Endothelial cell (in vitro differentiated cells): ENCODE data around the gene RBM26. TPM values are rescaled to one million over a fixed set of nuclear protein-coding genes. Genes with fewer than 3 reads are reported as not detected.

Experiments
- DNase-seq: peaks from one replicate; pipeline ENCODE4 v3.0.0; 2021; ENCODE audit warnings: low spot score
- H3K27ac Mint-ChIP-seq: one replicate; pipeline ENCODE4 v1.8.0; 2021; ENCODE audit warnings: mixed read lengths, inconsistent platforms; ENCODE audit not compliant: unreplicated experiment
- H3K27me3 Mint-ChIP-seq: one replicate; pipeline ENCODE4 v1.8.0; 2021; ENCODE audit warnings: mild to moderate bottlenecking, moderate library complexity, mixed read lengths, inconsistent platforms; ENCODE audit not compliant: unreplicated experiment
- H3K36me3 Mint-ChIP-seq: one replicate; pipeline ENCODE4 v1.8.0; 2021; ENCODE audit warnings: mild to moderate bottlenecking, low read depth, mixed read lengths, inconsistent platforms; ENCODE audit not compliant: unreplicated experiment
- H3K4me1 Mint-ChIP-seq: one replicate; pipeline ENCODE4 v1.8.0; 2021; ENCODE audit warnings: mild to moderate bottlenecking, mixed read lengths, inconsistent platforms; ENCODE audit not compliant: unreplicated experiment
- H3K4me3 Mint-ChIP-seq: one replicate; pipeline ENCODE4 v1.8.0; 2021; ENCODE audit warnings: mild to moderate bottlenecking, mixed read lengths, inconsistent platforms; ENCODE audit not compliant: unreplicated experiment
- H3K9me3 Mint-ChIP-seq: one replicate; pipeline ENCODE4 v1.8.0; 2021; ENCODE audit warnings: mixed read lengths, inconsistent platforms; ENCODE audit not compliant: unreplicated experiment
- CTCF ChIP-seq: fragments of 200-600 bp; sonication (generic); IDR thresholded peaks from one replicate; pipeline ENCODE4 v1.5.0; 2021; ENCODE audit warnings: antibody characterized with exemption; ENCODE audit not compliant: unreplicated experiment
- total RNA-seq: library from RNA; stranded (reverse); fragmentation: NEBNext Ultra II Directional; extraction: Animal tissue kit (Norgen Biotek cat#: 25700); gene quantifications from one replicate; pipeline ENCODE4 v1.2.1, GENCODE V29; 2021; ENCODE audit not compliant: unreplicated experiment

RBM26 gene
- total RNA-seq, 1 donor from 2014 or later = 49.5 TPM

- Mint-ChIP-seq H3K9me3 (no peaks in the 10 kb centered on the region), H3K4me3 (no peak overlapping the region), H3K4me1 (peaks cover 19% of the 10 kb centered on the region), H3K36me3 (no peaks in the 10 kb centered on the region), H3K27ac (no peak overlapping the region), H3K27me3 (no peaks in the 10 kb centered on the region)
- TF ChIP-seq CTCF = no peak
- DNase-seq = no peak
These were observed 4.6 kb downstream of the RBM26 start for GRCh38 chr13:79401259-79402070.

GRCh38 chr13:79398915-79399314, 7.1 kb downstream of the RBM26 start:
- H3K4me3 Mint-ChIP-seq = no peak overlapping the region
- peaks cover 12% of the 10 kb centered on the region for H3K36me3 Mint-ChIP-seq

DNA sequence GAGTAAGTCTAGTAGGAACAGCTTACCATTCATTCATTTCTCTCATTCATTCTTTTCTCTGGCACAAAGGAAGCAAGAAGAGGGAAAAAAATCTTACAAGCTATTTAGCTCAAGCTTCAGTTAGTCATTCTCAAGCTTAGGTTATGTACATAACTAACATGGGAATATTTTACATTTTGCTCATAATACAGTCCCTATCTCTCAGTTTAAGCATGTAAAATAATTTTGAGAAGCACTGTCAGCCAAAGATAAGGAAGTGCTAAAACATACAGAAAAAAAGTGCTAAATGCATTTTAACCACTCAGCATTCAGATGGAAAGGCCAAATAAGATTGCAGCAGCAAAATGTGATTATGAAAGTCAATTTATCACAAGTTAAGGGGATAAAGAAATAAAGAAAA, 7.9 kb downstream of the RBM26 start:
- no peak for TF ChIP-seq CTCF
- Mint-ChIP-seq H3K4me1 (peaks cover 34% of the 10 kb centered on the region), H3K27ac (no peak overlapping the region)

More at GRCh38 chr13:79398915-79399314, 7.1 kb downstream of the RBM26 start:
- TF ChIP-seq CTCF = no peak
- Mint-ChIP-seq H3K9me3 (no peaks in the 10 kb centered on the region), H3K27ac (no peak overlapping the region), H3K4me1 (peaks cover 27% of the 10 kb centered on the region), H3K27me3 (no peaks in the 10 kb centered on the region)
- no peak for DNase-seq

DNA sequence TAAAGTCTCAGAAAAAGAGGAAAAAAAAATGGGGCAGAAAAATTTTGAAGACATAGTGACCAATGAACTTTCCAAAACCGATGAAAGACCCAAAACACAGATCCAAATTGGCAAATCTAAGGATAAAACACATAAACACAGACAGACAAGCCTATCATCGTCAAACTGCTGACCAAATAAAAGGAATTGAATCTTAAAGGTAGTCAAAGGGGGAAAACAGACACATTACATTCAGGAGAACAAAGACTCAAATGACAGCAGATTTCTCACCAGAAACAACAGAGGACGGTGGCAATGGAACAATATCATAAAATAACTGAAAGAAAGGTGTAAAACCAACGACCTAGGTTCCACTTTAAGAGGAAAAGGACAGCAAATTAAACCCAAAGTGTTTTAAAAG, 10.2 kb downstream of the RBM26 start:
- H3K4me1 Mint-ChIP-seq = peaks cover 22% of the 10 kb centered on the region
- H3K9me3 Mint-ChIP-seq = no peaks in the 10 kb centered on the region
- TF ChIP-seq CTCF = no peak
- peaks cover 12% of the 10 kb centered on the region for H3K36me3 Mint-ChIP-seq
- no peak overlapping the region for H3K4me3 Mint-ChIP-seq
- DNase-seq = no peak
- no peaks in the 10 kb centered on the region for H3K27me3 Mint-ChIP-seq
- H3K27ac Mint-ChIP-seq = no peak overlapping the region

More for the DNA sequence above, 7.9 kb downstream of the RBM26 start:
- Mint-ChIP-seq H3K27me3 (no peaks in the 10 kb centered on the region), H3K36me3 (peaks cover 12% of the 10 kb centered on the region), H3K4me3 (no peak overlapping the region), H3K9me3 (no peaks in the 10 kb centered on the region)
- DNase-seq = no peak

DNA sequence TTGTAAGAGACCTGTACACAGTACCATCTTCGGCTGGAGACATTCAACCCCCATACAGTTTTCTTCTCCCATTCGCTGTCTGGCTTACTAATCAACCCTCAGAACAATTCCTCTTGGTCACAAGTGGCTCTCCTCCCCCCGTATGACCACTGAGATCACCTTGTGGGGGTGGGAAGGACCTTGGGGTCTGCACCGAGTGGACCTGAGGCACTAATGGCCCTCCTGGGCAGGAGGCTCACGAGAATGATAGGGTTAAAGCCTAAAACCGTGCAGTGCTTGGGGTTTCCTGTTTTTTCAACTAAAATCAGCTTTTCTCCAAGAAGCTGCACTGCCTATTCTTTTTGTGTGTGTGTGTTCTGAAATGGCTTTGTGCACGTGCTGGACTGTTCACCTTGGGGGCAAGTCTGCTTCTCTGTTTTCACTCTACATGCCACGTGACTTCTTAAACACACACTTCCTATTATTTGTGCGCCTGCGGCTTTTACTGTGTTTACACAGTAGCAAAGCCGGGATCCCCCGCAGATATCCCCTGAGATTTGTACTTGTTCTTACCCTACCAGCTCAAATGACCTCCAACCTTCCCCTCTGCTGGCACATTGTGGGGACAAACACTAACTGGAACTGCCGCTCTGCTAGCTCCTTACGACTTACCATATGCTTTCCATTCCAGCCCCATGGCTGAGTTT, 12.3 kb downstream of the RBM26 start:
- Mint-ChIP-seq H3K27me3 (no peaks in the 10 kb centered on the region), H3K36me3 (peaks cover 12% of the 10 kb centered on the region), H3K9me3 (no peaks in the 10 kb centered on the region), H3K4me1 (peaks cover 22% of the 10 kb centered on the region), H3K27ac (peak overlapping the region; percentile 62), H3K4me3 (no peak overlapping the region)
- no peak for DNase-seq
- TF ChIP-seq CTCF = no peak
